ENCODE results near the gene TLCD1. TPM values are rescaled to one million over a fixed set of nuclear protein-coding genes. Genes with fewer than 3 reads are reported as not detected.

The TLCD1 gene
- total and polyA plus RNA-seq, 7 experiments from 2014 or later, result 0.69 to 3.0 (median 0.79) TPM; not detected in 4

DNA sequence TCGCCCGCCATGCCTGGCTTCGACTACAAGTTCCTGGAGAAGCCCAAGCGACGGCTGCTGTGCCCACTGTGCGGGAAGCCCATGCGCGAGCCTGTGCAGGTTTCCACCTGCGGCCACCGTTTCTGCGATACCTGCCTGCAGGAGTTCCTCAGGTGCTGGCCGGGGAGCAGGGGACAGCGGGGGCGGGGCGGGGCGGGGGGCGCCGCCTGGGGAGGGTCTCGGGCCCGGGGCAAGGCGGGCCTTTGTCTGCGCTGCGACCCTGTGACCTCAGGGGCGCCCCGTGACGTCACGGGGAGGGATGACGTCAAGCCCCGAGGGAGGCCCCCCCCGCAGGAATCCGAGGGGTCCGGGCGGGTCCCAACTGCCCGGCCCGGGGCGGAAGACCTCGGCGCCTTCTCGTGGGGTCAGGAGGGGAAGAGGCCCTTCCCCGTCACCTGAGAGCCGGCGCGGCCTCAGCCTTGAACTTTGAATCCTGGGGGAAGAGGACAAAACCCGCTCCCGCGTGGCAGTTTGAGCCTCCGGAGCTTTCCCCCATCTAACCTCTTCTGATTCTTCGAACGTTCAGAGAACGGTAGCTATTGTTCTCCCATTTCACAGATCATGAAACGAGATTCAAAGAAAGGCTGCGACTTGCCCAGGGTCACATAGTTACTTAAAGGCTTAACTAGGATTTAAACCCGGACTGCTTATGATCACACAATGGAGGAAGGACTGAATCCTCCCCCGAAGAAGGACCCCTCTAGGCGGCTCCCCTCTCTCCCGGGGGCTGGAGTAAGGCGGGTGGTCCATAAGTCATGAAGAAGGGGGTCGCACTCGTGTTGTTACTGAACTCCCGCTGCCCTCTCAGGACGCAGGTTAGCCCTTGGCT lies 18.3 kb upstream of the TLCD1 start:
- H3K27me3 ChIP-seq (ENCODE audit: control insufficient read depth in 2 of 2, insufficient read depth in 2 of 2, low read length in 2 of 2), result no peaks in the 10 kb centered on the region
- H3K4me3 ChIP-seq (ENCODE audit: low read length), result peak overlapping the region; percentile 82
- POLR2A ChIA-PET, result interaction anchor here (0.9 to 16.9 kb wide), 10 partner anchors 9 to 210 kb away, joined by 3 to 269 read pairs (median 4); partner anchors contain the start of genes NEK8, PHF12, PROCA1 and RPL23A
- H3K9me3 ChIP-seq (ENCODE audit: control insufficient read depth in 2 of 3, low read length in 3 of 3), result no peaks in the 10 kb centered on the region
- Mint-ChIP-seq H3K27me3 (no peaks in the 10 kb centered on the region), H3K4me1 (peaks cover 0 to 38% (median 19%) of the 10 kb centered on the region in 7 donors), H3K4me3 (peak overlapping the region; percentile 87 to 94 (median 91)), H3K9me3 (peaks cover 0 to 4% (median 0%) of the 10 kb centered on the region in 11 donors), H3K36me3 (peaks cover 0 to 15% (median 0%) of the 10 kb centered on the region in 5 donors), H3K27ac (peak overlapping the region; percentile 78 to 95 (median 92))
- DNase-seq (peak in 8 of 9 donors; percentile 37 to 74 (median 56)), ATAC-seq (peak; percentile 58)
- peaks cover 0 to 22% (median 0%) of the 10 kb centered on the region in 3 experiments for H3K36me3 ChIP-seq (ENCODE audit: control insufficient read depth in 2 of 3, insufficient read depth in 3 of 3, low read length in 3 of 3)
- CTCF ChIA-PET, result interaction anchor here (0.5 to 14.7 kb wide), 2 partner anchors 10 to 20 kb away, joined by 3 to 331 read pairs; partner anchors contain the start of genes NEK8, RPL23A and TLCD1
- peaks cover 11 to 25% of the 10 kb centered on the region in 2 donors for H3K4me1 ChIP-seq (ENCODE audit: control insufficient read depth in 2 of 2, insufficient read depth in 2 of 2, low read length in 2 of 2)
- H3K27ac ChIP-seq (ENCODE audit: low read depth, low read length), result peak overlapping the region; percentile 83
- intact Hi-C loops (cut with micrococcal nuclease), result loop anchor here (1.0 to 2.0 kb wide), 3 partner anchors 68 to 208 kb away; no protein-coding TSS in a partner anchor

GRCh38 chr17:28743243-28744103 lies 17.4 kb upstream of the TLCD1 start, which contains the start of gene TRAF4:
TSS of gene TRAF4 (plus strand) at chr17:28744011. CDS start at chr17:28744113, 102 bp downstream.
- Histone ChIP-seq H3K27ac (ENCODE audit: low read depth, low read length) (peak within 1 kb of the TSS; percentile 83), H3K36me3 (ENCODE audit: control insufficient read depth in 2 of 3, insufficient read depth in 3 of 3, low read length in 3 of 3) (peaks cover 0 to 13% (median 0%) of the 10 kb centered on the region in 3 experiments), H3K27me3 (ENCODE audit: control insufficient read depth in 2 of 2, insufficient read depth in 2 of 2, low read length in 2 of 2) (no peaks in the 10 kb centered on the region), H3K4me1 (ENCODE audit: control insufficient read depth in 2 of 2, insufficient read depth in 2 of 2, low read length in 2 of 2) (peaks cover 11 to 28% of the 10 kb centered on the region in 2 donors), H3K9me3 (ENCODE audit: control insufficient read depth in 2 of 3, low read length in 3 of 3) (no peaks in the 10 kb centered on the region), H3K4me3 (ENCODE audit: low read length) (peak within 1 kb of the TSS; percentile 82)
- H3K4me3 Mint-ChIP-seq, result peak within 1 kb of the TSS; percentile 87 to 94 (median 91)
- no peaks in the 10 kb centered on the region for H3K27me3 Mint-ChIP-seq
- ATAC-seq (peak; percentile 93), DNase-seq (peak; percentile 60 to 86 (median 73))
- ChIA-PET POLR2A (interaction anchor here (0.7 to 16.9 kb wide), 8 partner anchors 10 to 206 kb away, joined by 3 to 269 read pairs (median 5); partner anchors contain the start of genes NEK8, RPL23A and TLCD1), CTCF (interaction anchor here (1.2 to 14.7 kb wide), 4 partner anchors 9 to 210 kb away, joined by 4 to 331 read pairs (median 8); partner anchors contain the start of genes NEK8, RPL23A and TLCD1)
- peaks cover 2 to 42% (median 27%) of the 10 kb centered on the region in 7 donors for H3K4me1 Mint-ChIP-seq
- H3K36me3 Mint-ChIP-seq, result peaks cover 0 to 16% (median 0%) of the 10 kb centered on the region in 5 donors
- intact Hi-C loops (cut with micrococcal nuclease), result loop anchor here (1.0 to 2.0 kb wide), 4 partner anchors 15 to 209 kb away; partner anchors contain the start of gene NEK8 (in 2 of the 2)
- peak within 1 kb of the TSS; percentile 78 to 95 (median 92) for H3K27ac Mint-ChIP-seq
- peaks cover 0 to 4% (median 0%) of the 10 kb centered on the region in 11 donors for H3K9me3 Mint-ChIP-seq

GRCh38 chr17:28741358-28742349 lies 15.6 kb upstream of the TLCD1 start:
- no peak overlapping the region for H3K27ac ChIP-seq (ENCODE audit: low read depth, low read length)
- intact Hi-C loops (cut with micrococcal nuclease), result no loop called here
- H3K27ac Mint-ChIP-seq, result no peak overlapping the region

DNA sequence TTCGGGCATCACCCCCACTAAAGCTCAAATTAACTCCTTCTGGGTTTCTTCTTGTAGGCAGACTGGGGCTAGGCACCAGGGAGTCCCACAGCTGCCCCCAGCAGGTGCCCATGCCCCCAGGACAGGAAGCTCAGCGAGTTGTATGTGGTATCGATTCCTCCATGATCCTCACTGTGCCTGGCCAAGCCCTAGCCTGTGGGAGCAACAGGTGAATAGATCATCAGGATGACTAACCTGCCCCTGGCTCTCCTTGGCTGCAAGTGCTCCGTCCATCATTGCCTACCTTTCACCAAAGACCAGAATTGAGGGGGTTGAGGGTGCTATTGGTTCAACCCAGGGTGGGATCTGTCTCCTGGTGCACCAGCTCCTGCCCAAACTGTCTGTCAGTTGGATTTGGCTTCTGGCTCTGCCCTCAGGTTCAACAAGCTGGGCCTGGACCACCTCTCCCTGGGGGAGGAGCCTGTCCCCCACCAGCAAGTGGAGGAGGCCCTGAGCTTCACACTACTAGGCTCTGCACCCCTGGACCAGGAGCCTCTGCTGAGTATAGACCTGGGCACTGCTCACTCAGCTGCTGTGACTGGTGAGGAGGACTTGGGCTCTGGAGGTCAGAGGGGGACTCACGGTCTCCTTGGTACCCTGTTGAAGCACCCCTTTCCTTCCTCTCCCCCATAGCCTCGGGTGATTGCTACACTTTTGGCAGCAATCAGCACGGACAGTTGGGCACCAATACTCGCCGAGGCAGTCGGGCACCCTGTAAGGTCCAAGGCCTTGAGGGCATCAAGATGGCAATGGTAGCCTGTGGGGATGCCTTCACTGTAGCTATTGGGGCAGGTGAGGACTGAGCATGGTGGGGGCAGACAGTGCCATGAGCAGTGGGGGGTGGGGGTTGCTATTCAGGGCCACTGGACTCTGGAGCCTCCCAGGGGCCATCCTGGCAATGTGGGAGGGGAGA lies 14.6 kb upstream of the TLCD1 start:
- no peaks in the 10 kb centered on the region for H3K36me3 ChIP-seq (ENCODE audit: control insufficient read depth in 2 of 3, insufficient read depth in 3 of 3, low read length in 3 of 3)
- Mint-ChIP-seq H3K9me3 (peaks cover 0 to 6% (median 0%) of the 10 kb centered on the region in 11 donors), H3K4me1 (peaks cover 5 to 40% (median 24%) of the 10 kb centered on the region in 7 donors), H3K27ac (no peak overlapping the region), H3K27me3 (no peaks in the 10 kb centered on the region), H3K36me3 (peaks cover 0 to 19% (median 0%) of the 10 kb centered on the region in 5 donors), H3K4me3 (no peak overlapping the region)
- no peaks in the 10 kb centered on the region for H3K9me3 ChIP-seq (ENCODE audit: control insufficient read depth in 2 of 3, low read length in 3 of 3)
- ChIA-PET POLR2A (interaction anchor here (1.1 to 16.9 kb wide), 4 partner anchors 10 to 21 kb away, joined by 4 to 269 read pairs (median 7); partner anchors contain the start of genes NEK8, RPL23A and TLCD1), CTCF (interaction anchor here (0.7 to 14.7 kb wide), 4 partner anchors 14 to 23 kb away, joined by 3 to 331 read pairs (median 6); partner anchors contain the start of genes NEK8, RPL23A and TLCD1)
- DNase-seq, result no peak
- peaks cover 6 to 22% of the 10 kb centered on the region in 2 donors for H3K4me1 ChIP-seq (ENCODE audit: control insufficient read depth in 2 of 2, insufficient read depth in 2 of 2, low read length in 2 of 2)
- H3K4me3 ChIP-seq (ENCODE audit: low read length), result no peak overlapping the region
- no peaks in the 10 kb centered on the region for H3K27me3 ChIP-seq (ENCODE audit: control insufficient read depth in 2 of 2, insufficient read depth in 2 of 2, low read length in 2 of 2)
- no peak for ATAC-seq
- intact Hi-C loops (cut with micrococcal nuclease), result no loop called here
- no peak overlapping the region for H3K27ac ChIP-seq (ENCODE audit: low read depth, low read length)

More at GRCh38 chr17:28741358-28742349, 15.6 kb upstream of the TLCD1 start:
- Histone ChIP-seq H3K4me1 (ENCODE audit: control insufficient read depth in 2 of 2, insufficient read depth in 2 of 2, low read length in 2 of 2) (peaks cover 11 to 29% of the 10 kb centered on the region in 2 donors), H3K36me3 (ENCODE audit: control insufficient read depth in 2 of 3, insufficient read depth in 3 of 3, low read length in 3 of 3) (no peaks in the 10 kb centered on the region), H3K9me3 (ENCODE audit: control insufficient read depth in 2 of 3, low read length in 3 of 3) (no peaks in the 10 kb centered on the region), H3K27me3 (ENCODE audit: control insufficient read depth in 2 of 2, insufficient read depth in 2 of 2, low read length in 2 of 2) (no peaks in the 10 kb centered on the region), H3K4me3 (ENCODE audit: low read length) (no peak overlapping the region)
- Mint-ChIP-seq H3K4me1 (peaks cover 5 to 48% (median 29%) of the 10 kb centered on the region in 7 donors), H3K27me3 (no peaks in the 10 kb centered on the region), H3K36me3 (peaks cover 0 to 17% (median 0%) of the 10 kb centered on the region in 5 donors), H3K4me3 (peak overlapping the region in 2 of 10 donors; percentile 34 to 58), H3K9me3 (peaks cover 0 to 4% (median 0%) of the 10 kb centered on the region in 11 donors)
- CTCF ChIA-PET, result interaction anchor here (0.6 to 14.7 kb wide), 5 partner anchors 17 to 212 kb away, joined by 3 to 331 read pairs (median 4); partner anchors contain the start of genes NEK8, RPL23A and TLCD1
- no peak for DNase-seq
- POLR2A ChIA-PET, result interaction anchor here (0.6 to 16.9 kb wide), 6 partner anchors 9 to 22 kb away, joined by 3 to 269 read pairs (median 6); partner anchors contain the start of genes NEK8, RPL23A and TLCD1
- no peak for ATAC-seq
